ENCODE data around the gene RALGAPA1. TPM values are rescaled to one million over a fixed set of nuclear protein-coding genes. Genes with fewer than 3 reads are reported as not detected.

RALGAPA1 gene
- total and polyA plus RNA-seq, 2 of the 13 experiments (the other 11 are each of a cell fraction or from before 2014, with no cell fraction given), result 65.0 to 89.2 TPM

DNA sequence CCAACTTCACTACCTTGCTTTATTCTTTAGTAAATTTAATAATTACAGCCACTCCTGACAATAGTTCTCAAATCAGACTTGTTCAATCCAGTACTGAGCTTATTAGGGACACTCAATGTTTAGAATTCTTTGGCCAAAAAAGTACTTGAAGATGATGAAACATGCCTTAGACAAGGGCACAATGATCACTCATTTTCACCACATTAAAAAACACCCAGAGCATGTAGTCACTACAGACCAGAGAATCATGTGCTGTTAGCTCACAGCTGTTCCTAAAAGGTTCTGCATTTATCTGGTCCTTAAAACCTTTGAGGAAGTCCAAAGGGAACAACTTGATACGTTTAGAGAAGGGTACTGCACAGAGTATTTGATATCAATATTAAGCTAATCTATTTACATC lies 176.4 kb downstream of the RALGAPA1 start:
- POLR2A ChIA-PET, result no interaction called here
- no peak for DNase-seq (ENCODE audit: low spot score)
- no peak for FAIRE-seq
- TF ChIP-seq ZNF207 (IDR thresholded peaks at IDR 0.05; ENCODE audit: borderline replicate concordance), result no peak
- H3K27me3 ChIP-seq (ENCODE audit: control insufficient read depth in 1 of 2, insufficient read depth in 2 of 2, low read length in 2 of 2), result no peaks in the 10 kb centered on the region
- BruUV-seq (replicated peaks), result no TSS peak
- in situ Hi-C loops (cut with HindIII; ENCODE audit: extremely low pct_ligation_motif_present, low pct_unique_long_range_greater_than_20kb), result no loop called here
- H3K79me2 ChIP-seq (ENCODE audit: insufficient read depth, low read length), result no peaks in the 10 kb centered on the region
- no peak for ATAC-seq
- H3K36me3 ChIP-seq (replicated peaks in 1 of 2; ENCODE audit: control insufficient read depth in 1 of 2, insufficient read depth in 2 of 2, low read length in 2 of 2), result peaks cover 15 to 34% of the 10 kb centered on the region in 2 experiments
- H3K9ac ChIP-seq (ENCODE audit: insufficient read depth, low read depth, low read length), result no peak overlapping the region
- H3K27ac ChIP-seq (ENCODE audit: extremely low read length, insufficient read depth, low read length), result no peak overlapping the region
- WGBS (ENCODE audit: low lambda C conversion rate), result 85% methylated on average over 1 of the region's 1 CpG
- H3K4me1 ChIP-seq (ENCODE audit: insufficient read depth, low read length), result no peaks in the 10 kb centered on the region
- CTCF ChIA-PET (ENCODE audit: low intra/inter-chr PET ratio, low total read pairs), result no interaction called here
- no peaks in the 10 kb centered on the region for H3K9me3 ChIP-seq (ENCODE audit: low read length)
- H3K4me2 ChIP-seq (ENCODE audit: low read depth, low read length), result no peak overlapping the region
- no peaks in the 10 kb centered on the region for H4K20me1 ChIP-seq (ENCODE audit: insufficient read depth, low read length)
- H3K4me3 ChIP-seq (replicated peaks in 1 of 3; ENCODE audit: insufficient read depth in 1 of 3, low read depth in 2 of 3, low read length in 3 of 3), result no peak overlapping the region
- intact Hi-C loops (cut with micrococcal nuclease; ENCODE audit: unreplicated experiment), result no loop called here
- no peak overlapping the region for H2AFZ ChIP-seq (ENCODE audit: low read length)

- H2AFZ ChIP-seq (ENCODE audit: low read length), result no peak overlapping the region
- H3K4me3 ChIP-seq (replicated peaks in 1 of 3; ENCODE audit: insufficient read depth in 1 of 3, low read depth in 2 of 3, low read length in 3 of 3), result no peak overlapping the region
- FAIRE-seq (no peak), DNase-seq (ENCODE audit: low spot score) (no peak), ATAC-seq (no peak)
- TF ChIP-seq THRA (CRISPR knock-in tag; IDR thresholded peaks at IDR 0.05; ENCODE audit: borderline replicate concordance) (no peak), ELF4 (CRISPR knock-in tag; IDR thresholded peaks at IDR 0.05; ENCODE audit: borderline replicate concordance) (0 out of 2 replicates have a peak, but pooled peaks have one; percentile 32), NR2F1 (CRISPR knock-in tag; IDR thresholded peaks at IDR 0.05) (no peak), ZNF775 (CRISPR knock-in tag; IDR thresholded peaks at IDR 0.05; ENCODE audit: borderline replicate concordance) (no peak), HNRNPUL1 (IDR thresholded peaks at IDR 0.05; ENCODE audit: low read depth, low read length) (no peak), EZH2 (conservative IDR thresholded peaks at IDR 0.05; ENCODE audit: low read depth, low read length) (no peak), CC2D1A (CRISPR knock-in tag; IDR thresholded peaks at IDR 0.05) (0 out of 2 replicates have a peak, but pooled peaks have one; percentile 30), RARA (CRISPR knock-in tag; IDR thresholded peaks at IDR 0.05) (no peak)
- H3K9ac ChIP-seq (ENCODE audit: insufficient read depth, low read depth, low read length), result no peak overlapping the region
- H3K36me3 ChIP-seq (replicated peaks in 1 of 2; ENCODE audit: control insufficient read depth in 1 of 2, insufficient read depth in 2 of 2, low read length in 2 of 2), result peaks cover 15 to 34% of the 10 kb centered on the region in 2 experiments
- in situ Hi-C loops (cut with HindIII; ENCODE audit: extremely low pct_ligation_motif_present, low pct_unique_long_range_greater_than_20kb) (no loop called here), intact Hi-C loops (cut with micrococcal nuclease; ENCODE audit: unreplicated experiment) (no loop called here)
- H3K27ac ChIP-seq (ENCODE audit: extremely low read length, insufficient read depth, low read length), result no peak overlapping the region
- 96% methylated on average over 3 of the region's 3 CpGs for WGBS (ENCODE audit: low lambda C conversion rate)
- no peaks in the 10 kb centered on the region for H3K9me3 ChIP-seq (ENCODE audit: low read length)
- ChIA-PET POLR2A (no interaction called here), CTCF (ENCODE audit: low intra/inter-chr PET ratio, low total read pairs) (no interaction called here)
- H4K20me1 ChIP-seq (ENCODE audit: insufficient read depth, low read length), result no peaks in the 10 kb centered on the region
- no TSS peak for BruUV-seq (replicated peaks)
- H3K79me2 ChIP-seq (ENCODE audit: insufficient read depth, low read length), result no peaks in the 10 kb centered on the region
- H3K4me1 ChIP-seq (ENCODE audit: insufficient read depth, low read length), result no peaks in the 10 kb centered on the region
- H3K4me2 ChIP-seq (ENCODE audit: low read depth, low read length), result no peak overlapping the region
- H3K27me3 ChIP-seq (ENCODE audit: control insufficient read depth in 1 of 2, insufficient read depth in 2 of 2, low read length in 2 of 2), result no peaks in the 10 kb centered on the region
Observed at GRCh38 chr14:35632271-35632670, 176.8 kb downstream of the RALGAPA1 start.
